ENCODE measurements around the gene SYNE1.
"Not testable (repeated sequence)": the region's sequence is repeated elsewhere in the genome, so short reads cannot be mapped to it uniquely, and the experiment has no call there.

The SYNE1 gene

DNA sequence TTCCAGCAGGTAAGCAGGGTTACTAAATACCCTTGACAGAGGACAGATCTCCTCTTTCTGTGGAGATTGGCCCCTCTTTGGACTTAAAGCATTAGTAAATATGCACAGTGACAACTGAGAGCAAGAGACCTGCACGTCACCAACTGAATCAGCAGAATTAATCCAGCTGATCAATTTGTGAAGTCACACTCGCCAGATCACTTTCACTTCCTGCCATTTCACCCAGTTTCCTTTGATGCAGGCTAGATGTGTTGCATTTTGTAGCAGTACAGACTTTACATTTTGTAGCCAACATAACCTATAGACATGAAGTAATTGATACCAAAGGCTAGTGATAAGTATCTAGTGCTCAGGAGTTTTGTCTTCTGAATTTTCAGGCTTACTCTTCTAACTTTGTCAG, 11.9 kb downstream of the SYNE1 start:
- DNase-seq = no peak

DNA sequence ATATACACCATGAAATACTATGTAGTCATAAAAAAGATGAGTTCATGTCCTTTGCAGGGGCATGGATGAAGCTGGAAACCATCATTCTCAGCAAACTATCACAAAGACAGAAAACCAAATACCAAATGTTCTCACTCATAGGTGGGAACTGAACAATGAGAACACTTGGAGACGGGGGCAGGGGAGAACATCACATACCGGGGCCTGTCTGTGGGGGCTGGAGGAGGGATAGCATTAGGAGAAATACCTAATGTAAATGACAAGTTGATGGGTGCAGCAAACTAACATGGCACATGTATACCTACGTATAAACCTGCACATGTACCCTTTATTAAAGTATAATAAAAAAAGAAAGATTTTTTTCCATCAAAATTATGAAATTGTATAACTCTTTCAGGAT, 22.4 kb downstream of the SYNE1 start:
- not testable (repeated sequence) for DNase-seq

DNA sequence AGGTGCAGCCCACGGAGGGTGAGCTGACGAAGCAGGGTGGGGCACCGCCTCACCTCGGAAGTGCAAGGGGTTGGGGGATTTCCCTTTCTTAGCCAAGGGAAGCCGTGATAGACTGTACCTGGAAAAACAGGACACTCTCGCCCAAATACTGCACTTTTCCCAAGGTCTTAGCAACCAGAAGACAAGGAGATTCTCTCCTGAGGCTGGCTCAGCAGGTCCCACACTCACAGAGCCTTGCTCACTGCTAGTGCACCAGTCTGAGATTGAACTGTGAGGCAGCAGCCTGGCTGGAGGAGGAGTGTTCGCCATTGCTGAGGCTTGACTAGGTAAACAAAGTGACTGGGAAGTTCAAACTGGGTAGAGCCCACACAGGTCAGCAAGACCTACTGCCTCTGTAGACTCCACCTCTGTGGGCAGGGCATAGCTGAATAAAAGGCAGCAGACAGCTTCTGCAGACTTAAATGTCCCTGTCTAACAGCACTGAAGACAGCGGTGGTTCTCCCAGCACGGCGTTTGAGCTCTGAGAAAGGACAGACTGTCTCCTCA, 28.0 kb downstream of the SYNE1 start:
- DNase-seq = no peak

DNA sequence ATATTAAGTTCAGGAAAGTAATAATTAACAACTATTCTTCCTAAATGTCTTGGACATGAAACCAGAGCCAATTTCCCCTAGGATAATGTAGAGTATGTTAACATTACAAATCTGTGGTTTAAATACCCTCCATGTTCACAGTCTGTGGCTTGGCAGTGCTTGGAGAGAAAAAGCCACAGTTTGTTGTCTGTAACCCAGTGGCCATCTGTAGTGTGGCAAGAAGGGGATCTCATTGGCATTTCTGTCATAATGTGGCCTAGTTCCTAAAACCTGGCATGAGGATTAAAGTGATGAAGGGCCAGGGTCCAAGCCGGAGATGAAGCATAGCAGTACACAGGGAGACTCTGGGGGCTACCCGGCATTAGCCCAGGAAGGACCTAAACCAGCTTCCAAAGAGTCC, 31.2 kb downstream of the SYNE1 start:
- no peak for DNase-seq

DNA sequence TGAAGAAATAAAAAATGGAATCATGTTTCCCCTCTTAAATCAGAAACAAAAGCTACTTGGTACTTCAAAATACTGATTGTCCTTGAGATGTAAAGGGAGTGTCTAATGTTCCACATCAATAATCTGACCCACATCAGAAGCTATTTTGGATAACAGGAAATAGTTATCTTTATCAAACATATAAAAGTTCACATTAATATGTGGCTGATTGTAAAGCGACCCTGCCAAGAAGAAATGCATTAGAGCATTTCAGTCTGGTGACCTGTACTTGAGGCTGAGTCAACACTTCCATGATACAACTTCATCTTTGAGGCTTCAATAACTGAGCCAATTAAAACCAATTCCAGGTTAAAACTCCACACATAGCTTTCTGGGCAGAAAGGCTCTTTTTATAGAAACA, 31.8 kb downstream of the SYNE1 start:
- no peak for DNase-seq

DNA sequence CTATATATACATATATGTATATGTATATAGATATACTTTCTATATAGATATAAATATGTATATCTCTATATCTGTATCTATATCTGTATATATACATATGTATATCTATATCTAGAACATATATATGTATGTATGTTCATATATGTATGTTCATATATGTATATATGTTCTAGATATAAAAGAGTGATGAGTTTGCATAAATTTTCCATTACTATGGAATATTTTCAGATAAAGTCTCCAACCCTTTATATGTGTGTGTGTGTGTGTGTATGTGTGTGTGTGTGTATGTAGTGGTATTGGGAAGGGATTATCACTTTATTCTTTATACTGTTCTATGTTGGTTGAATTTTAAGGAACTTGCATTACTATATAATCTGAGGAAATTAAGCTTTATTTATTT, 33.3 kb downstream of the SYNE1 start:
- no peak for DNase-seq

DNA sequence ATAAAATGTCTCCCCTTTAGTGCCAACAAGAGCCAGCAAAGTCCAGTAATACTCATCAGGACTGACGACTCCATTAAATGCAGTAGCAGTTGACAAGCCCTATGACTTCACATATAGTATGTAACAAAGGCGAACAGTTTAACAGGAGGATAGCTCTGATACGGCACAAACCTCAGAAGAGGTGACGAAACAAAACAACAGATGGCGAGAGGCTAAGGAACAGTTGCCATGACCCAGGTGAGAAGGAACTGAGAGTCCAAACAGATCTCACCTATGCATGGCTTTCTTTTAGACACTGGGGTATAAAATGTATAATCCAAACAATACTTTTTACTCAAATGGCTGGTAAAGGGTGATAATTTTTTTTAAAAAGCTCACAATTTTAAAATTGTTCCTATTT, 37.1 kb downstream of the SYNE1 start:
- DNase-seq = no peak

DNA sequence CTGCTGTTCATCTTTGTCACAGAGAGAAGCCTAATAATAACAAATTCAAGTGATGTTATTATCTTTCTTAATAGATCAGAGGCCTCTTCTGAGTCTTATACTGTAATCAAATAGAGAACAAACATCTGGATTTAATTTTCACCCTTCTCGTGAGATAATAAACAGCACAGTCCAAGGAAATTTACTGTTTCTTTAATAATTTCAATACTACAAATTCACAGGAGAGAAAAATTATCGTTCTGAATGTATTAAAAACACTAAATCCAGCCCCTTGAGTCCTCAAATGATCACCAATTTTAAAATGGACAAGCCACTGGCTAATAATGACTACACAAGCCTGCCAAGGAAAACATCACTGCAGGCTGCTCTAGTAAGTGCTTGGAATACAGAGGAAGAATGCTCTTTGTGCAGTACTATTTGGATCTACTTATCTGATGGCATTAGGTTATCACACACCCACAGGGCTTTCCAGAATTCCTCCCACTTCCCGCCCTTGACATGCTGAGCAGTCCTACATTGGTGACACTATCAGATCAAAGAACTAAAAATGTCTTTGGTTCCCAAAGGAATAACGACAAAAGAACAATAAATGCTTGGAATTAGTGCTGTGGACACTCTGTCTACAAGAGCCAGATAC, 38.1 kb downstream of the SYNE1 start:
- no peak for DNase-seq

DNA sequence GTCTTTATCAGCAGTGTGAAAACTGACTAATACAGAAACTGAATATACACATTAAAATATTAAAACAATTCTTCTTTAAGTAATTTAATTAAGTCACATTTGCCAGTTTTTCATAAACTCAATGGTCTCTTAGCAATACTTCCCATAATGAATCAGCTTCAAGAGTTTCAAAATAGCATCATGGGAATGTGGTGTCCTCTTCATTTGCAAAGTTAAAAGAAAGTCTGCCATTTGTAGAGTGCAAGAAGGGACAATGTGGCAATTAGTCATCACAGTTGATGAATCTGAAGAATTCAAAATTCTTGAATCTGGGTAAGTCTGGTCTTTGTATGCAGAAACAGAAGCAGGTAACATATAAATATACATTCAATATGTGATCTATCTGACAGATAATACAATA, 38.7 kb downstream of the SYNE1 start:
- DNase-seq = no peak

DNA sequence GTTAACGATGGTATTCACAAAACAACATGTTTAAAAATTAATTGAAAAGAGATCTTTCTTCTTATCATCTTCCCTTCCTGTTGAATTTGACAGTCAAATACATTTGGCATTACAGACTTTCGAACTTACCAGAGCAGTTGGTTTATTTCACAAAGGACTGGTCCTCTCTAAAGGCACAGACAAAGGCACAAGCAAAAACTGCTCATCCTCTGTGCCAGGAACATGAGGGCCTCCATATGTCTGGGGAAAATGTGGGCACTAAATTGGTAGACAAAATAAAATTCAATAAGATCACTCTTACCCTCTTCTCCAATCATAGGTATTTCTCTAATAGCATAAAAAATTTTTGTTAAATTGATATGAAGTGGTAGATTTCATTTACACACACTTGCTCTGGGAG, 40.4 kb downstream of the SYNE1 start:
- DNase-seq = no peak

DNA sequence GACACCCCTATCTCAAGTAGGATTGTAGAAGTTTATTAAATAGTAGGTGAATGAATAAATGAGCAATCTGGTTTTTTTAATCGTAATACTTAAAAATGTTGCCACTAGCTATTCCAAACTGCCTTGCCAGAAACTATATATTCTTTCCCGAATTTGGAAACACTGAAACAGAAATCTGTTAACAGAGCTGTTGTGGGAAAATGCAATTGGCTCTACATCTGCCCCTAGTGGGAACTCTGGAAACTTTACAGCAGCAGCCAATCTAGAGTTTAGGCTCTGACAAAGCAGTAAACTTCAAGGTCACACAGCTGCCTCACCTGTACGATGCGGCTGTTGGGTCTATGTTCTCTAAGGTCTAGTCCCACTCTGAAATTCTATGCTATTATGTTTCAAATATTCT, 41.7 kb downstream of the SYNE1 start:
- DNase-seq = no peak

DNA sequence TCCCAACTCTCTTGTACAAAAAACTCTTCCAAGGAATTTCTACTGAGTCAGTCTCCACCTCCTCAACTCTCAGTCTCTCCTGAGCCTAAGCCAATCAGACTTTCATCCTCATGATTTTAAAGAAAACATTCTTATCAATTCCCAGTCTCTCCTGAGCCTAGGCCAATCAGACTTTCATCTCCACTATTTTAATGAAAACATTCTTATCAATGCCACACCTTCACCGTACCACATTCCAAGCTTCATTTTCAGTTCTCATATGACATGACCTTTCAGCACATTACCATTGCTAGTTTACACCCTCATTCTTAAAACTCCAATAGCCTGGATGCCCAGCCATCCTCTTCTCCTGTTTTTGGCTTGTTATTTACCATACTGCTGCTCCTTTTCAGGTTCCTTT, 42.5 kb downstream of the SYNE1 start:
- no peak for DNase-seq

DNA sequence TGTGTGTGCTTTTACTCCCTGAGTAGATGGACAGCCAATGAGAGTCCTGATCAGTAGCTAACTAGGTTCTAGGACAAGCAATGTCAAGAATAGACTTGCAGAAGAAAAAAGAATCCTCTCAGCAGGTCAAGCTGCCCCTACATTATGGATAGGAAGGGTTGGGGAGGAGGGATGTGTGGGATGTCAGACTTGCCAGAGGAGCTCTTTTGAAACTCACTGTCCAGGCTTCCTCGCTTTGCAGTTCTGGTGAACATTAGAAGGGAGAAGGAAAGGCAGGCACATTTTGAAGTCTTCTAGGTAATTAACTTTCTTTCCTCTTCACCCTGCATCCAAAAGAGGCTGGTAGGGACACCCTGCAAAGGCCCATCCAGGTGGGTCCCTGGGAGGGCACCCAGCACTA, 48.7 kb downstream of the SYNE1 start:
- no peak for DNase-seq

DNA sequence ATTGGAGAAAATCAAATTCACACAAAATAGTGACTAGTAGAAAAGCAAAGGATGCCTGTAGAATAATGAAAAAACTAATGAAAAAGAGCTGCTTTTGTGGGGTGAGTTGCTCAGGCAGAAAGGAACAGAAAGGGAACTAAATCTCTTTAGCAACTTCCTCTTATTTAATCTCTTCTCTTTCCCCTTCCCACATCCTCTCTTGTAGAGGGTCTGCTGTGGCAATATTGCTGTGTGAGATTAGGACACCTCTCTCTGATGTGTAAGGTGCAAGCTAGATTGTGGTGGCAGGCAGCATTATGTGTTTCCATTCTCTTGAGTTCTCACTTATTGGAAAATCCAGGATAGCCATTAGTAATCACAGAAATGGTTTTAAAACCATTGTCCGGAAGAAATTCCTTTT, 49.7 kb downstream of the SYNE1 start:
- DNase-seq = no peak

DNA sequence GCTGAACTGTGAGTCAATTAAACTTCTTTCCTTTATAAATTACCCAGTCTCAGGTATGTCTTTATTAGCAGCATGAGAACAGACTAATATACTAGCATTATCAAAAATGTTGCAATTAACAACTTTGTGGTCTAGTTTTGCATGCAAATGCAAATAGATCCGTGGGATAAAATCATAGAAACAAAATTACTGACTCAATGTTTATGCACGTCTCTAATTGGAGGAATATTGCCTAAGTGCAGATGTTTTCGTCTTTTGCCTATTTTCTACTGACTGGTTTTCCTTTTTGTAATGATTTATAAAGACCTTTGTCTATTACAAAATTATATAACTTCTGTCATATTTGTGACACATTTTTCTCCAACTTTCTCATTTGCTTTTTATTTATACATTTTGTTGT, 51.9 kb downstream of the SYNE1 start:
- DNase-seq = no peak

DNA sequence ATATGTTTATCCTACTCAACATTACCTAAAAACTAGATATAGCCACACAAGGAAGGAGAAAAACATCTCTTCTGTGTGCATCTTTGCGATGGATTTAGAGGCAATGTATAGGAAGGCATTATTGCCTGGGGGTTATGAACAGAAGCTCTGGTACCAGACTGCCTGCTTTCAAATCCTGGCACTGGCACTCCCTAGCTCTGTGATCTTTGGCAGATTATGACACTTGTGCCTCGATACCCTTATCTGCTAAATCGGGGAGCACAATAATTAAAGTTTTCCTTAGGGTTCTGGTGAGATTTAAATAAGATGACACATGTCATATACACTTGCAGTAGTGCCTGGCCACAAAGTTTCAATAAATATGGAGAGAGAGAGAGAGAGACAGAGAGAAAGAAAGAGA, 53.3 kb downstream of the SYNE1 start:
- DNase-seq = no peak

DNA sequence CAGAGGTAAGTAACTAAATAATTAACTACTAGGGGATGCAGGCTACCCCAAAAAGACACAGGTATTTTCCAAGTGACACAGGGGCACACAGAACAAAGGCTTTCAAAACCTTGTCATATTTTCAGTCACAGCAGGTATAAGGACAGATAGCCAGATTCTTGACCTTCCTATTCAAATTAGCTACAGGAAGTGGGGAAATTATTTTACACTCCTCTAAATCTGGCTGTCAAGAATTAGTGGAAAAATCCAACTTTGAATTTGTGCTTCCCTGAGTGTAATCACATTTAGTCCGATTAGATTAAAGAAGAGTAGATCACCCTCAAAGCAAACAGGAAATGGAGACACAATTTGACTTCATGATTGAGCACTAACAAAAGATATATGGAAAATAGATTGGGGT, 60.6 kb downstream of the SYNE1 start:
- no peak for DNase-seq

DNA sequence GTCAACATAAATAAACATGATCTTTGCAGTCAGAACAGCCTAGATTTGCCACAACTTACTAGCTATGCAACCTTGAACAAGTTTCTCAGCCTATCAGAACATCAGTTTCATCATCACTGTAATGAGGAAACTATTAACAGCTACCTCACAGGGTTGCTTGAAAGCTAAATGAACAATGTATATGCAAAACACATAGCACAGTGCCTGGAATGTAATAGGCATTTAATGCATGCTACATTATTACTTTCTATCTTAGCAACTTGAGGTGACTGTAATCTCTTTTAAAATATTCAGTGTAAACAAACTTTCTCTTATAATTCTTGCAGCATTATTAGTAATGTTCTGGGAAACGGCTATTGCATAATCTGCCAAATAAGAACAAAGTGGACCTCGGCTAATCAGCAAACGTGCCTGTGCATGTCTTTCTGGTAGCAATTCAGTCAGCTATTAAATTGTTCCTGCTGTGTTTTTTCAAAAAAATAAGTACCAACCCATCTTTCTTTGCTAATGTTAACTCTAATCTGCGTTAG, 61.5 kb downstream of the SYNE1 start:
- DNase-seq = no peak

DNA sequence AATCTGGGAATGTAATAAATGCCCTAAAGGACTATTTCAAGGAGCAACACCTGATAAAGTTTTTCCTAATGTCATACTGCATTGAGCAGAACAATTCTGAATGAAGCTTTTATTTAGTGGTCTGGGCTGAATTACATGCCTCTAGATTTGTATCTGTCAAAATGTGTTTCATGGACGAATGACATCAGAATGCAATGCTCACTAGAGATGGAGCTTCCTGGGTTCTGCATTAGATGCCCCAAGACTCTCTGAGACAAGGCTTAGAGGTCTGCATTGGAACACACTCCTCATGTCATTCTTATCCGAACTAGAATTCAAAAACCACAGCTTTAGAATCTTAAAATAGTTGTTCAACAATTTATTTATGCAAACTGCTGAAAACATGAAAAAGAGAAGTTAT, 62.0 kb downstream of the SYNE1 start:
- no peak for DNase-seq

DNA sequence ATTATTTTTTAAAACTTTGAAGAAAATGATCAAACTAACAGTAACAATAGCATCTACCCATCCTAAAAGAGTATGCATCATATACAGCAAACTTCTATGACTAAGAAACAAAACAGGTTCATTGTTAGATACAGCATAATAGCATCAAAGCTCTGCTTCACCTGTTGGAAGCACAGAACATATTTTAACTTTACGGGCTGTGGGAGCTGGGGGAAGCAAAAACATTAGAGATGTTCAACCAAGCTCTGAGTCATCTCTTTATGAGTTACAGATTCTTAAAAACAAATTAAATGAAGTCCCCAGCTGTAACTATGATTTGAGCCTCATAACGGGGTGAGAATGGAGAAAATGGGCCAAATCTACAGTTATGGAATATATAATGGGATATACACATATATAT, 63.4 kb downstream of the SYNE1 start:
- DNase-seq = no peak

DNA sequence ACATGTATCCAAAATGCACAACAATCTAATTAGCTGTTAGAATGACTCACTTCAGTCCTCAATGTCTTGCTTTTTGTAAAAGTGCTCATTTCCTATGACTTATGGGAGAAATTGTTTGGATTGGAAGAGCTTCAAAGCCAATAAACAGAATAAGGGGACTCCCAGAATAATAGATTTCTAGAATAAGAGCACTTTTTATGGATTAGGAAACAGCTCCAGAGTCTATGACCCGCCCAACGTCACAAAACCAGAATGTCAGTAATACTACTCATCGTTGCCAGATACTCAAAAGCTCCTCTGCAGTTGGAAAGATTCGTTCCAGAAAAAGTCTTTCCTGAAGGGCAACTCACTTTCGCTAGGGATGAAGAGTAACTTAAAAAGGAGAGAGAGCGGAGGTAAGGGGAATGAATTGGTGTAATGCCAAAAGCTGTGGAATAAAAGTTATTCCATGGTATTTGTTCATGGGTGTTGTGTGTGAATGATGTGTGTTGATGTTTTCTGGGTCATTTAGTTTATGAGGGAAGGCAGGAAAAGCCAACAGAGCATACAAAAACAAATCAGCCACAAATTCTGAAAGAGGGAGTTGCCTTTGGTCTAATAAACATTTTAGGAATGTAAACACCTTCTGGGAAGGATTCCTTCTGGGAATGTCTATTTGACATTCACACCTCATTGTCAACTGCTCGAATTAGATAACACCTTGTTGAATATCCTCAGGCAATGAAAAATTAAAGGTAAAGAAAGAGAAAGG, 64.6 kb downstream of the SYNE1 start:
- no peak for DNase-seq

DNA sequence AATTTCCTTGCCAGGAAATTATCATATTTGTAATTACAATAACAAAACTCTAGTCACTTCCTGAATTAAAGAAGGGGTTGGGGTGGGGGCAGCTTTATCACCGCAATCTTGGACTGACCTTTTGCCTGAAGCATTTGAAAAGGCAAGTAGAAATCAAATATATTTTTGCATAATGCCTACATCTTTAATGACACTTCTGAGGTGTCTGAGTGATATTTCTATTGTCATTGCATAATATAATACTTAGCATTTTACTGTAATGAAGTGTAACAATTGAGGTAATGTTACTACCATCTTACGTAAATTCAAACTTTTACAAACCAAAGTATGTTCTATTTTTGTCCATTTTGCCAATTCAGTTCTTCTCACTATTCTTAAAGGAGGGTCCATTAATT, 65.2 kb downstream of the SYNE1 start:
- no peak for DNase-seq

DNA sequence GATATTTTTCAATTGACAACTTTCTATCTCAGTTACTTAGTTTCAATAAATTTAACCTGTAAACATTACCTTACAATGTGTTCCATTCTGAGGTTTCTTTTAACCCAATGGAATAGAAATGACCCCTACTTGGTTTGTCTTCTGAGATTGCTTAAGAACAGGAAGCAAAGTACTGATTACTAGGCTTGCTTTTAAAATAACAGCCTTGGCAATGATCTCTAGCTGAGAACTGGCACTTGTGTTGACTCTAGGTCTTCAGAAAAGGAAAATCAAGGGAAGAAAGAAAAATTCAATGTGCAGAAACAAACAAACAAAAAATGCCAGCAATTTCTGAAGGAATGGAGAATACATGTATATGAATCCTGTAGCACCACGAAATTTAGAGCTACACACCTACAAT, 66.1 kb downstream of the SYNE1 start:
- no peak for DNase-seq

DNA sequence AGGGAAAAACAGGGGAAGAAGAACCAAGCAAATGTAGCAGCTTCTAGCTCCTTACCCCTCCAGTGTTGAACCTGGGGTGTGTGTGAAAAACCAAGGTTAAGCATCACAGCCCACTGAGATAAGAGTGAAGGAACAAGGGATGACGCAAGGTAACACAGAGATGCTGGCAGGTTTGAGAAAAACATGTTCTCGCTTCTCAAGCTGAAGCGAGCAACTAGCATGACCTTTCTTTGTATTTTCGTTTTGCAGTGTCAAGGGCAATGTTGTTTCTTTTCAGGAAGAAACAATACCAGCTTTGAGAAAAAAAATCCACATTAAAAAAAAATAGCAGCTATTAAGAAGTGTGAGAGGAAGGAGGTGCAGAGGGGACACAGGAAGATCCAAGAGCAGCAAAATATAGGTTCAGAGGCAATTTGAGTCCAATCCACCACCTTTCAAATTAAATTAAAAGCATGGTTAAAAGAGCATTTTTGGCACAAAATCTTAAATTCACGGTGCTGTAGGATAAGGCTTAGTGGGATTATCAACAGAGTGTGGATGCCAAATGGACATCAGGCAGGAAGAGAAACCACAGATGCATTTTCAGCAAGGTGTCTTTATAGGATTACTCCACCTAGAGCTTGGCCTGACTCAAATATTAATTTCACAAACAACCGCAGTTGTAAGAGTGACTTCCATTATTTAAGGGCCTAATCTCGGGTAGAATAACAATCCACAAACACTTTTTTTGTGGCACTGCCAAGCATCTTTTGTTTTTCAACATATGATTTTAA, 70.9 kb downstream of the SYNE1 start:
- DNase-seq = no peak
